Measurements from ENCODE around the gene PARP2.

- TF ChIP-seq EZH2 (IDR thresholded peaks at IDR 0.05; ENCODE audit: borderline replicate concordance, low read length) (no peak), CTCF (IDR thresholded peaks at IDR 0.05; ENCODE audit: low read length) (no peak)
Measured at GRCh38 chr14:20328705-20329104, 14.7 kb upstream of the PARP2 start.

Measured in OCI-LY1 (cell line).